Uterus (tissue), 2 donors: Measurements from ENCODE around the gene EPC2.

ENCODE experiments used
- POLR2A ChIP-seq, 2 donors: fragments of 450-650 bp; IDR thresholded peaks; one replicate each; pipeline ENCODE4 v1.6.1; 2016; ENCODE audit warnings: antibody characterized with exemption in 2 of 2, mild to moderate bottlenecking in 1 of 2, moderate library complexity in 1 of 2
- TF ChIP-seq, protein P1 (sequence below), 4 experiments: fragments of 200-600 bp in 2 of 4; fragments of 450-650 bp in 2 of 4; sonication (generic) in 2 of 4; IDR thresholded peaks; one replicate each; pipeline ENCODE4 v1.5.1; 2016 to 2019; ENCODE audit warnings: antibody characterized with exemption in 4 of 4, mild to moderate bottlenecking in 2 of 4, moderate library complexity in 1 of 4

- TF ChIP-seq, protein P1, sequence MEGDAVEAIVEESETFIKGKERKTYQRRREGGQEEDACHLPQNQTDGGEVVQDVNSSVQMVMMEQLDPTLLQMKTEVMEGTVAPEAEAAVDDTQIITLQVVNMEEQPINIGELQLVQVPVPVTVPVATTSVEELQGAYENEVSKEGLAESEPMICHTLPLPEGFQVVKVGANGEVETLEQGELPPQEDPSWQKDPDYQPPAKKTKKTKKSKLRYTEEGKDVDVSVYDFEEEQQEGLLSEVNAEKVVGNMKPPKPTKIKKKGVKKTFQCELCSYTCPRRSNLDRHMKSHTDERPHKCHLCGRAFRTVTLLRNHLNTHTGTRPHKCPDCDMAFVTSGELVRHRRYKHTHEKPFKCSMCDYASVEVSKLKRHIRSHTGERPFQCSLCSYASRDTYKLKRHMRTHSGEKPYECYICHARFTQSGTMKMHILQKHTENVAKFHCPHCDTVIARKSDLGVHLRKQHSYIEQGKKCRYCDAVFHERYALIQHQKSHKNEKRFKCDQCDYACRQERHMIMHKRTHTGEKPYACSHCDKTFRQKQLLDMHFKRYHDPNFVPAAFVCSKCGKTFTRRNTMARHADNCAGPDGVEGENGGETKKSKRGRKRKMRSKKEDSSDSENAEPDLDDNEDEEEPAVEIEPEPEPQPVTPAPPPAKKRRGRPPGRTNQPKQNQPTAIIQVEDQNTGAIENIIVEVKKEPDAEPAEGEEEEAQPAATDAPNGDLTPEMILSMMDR (IDR thresholded peaks at IDR 0.05), result no peak
- no peak for TF ChIP-seq POLR2A (IDR thresholded peaks at IDR 0.05)
These were observed 169.8 kb downstream of the EPC2 start for GRCh38 chr2:148814143-148814859.
